GM12878 (cell line): ENCODE measurements around the gene CCDC186.

Experiments
- CEBPB ChIP-seq, 2 experiments: fragments of 150-350 bp in 1 of 2; IDR thresholded peaks; 2 replicates each; pipeline ENCODE4 v1.6.1; 2012 to 2014; ENCODE audit warnings: low read depth in 2 of 2, low read length in 2 of 2, borderline replicate concordance in 1 of 2, inconsistent platforms in 1 of 2
- EP300 ChIP-seq, 2 experiments: fragments of 150-350 bp in 1 of 2; IDR thresholded peaks; 2 replicates each; pipeline ENCODE4 v1.6.1; 2011 to 2012; ENCODE audit warnings: low read depth in 2 of 2, low read length in 2 of 2, borderline replicate concordance in 1 of 2, improper control_type of control experiment in 1 of 2, inconsistent platforms in 1 of 2; ENCODE audit not compliant: control insufficient read depth in 1 of 2
- SMAD5 ChIP-seq: IDR thresholded peaks from 2 replicates; pipeline ENCODE4 v1.6.1; 2016; ENCODE audit warnings: antibody characterized with exemption, low read depth
- SUZ12 ChIP-seq: fragments of 200-600 bp; sonication (generic); IDR thresholded peaks from one replicate; pipeline ENCODE4 v1.6.1; 2018; ENCODE audit warnings: antibody characterized with exemption, mild to moderate bottlenecking; ENCODE audit not compliant: unreplicated experiment
- TAF1 ChIP-seq: IDR thresholded peaks from 2 replicates; pipeline ENCODE4 v1.6.1; 2011; ENCODE audit warnings: mild to moderate bottlenecking, low read depth, low read length, borderline replicate concordance
- TF ChIP-seq, protein P1 (sequence below), 3 experiments: IDR thresholded peaks in 2 of 3; conservative IDR thresholded peaks in 1 of 3; 2 replicates each; pipeline ENCODE4 v1.5.1; 2011; ENCODE audit warnings: low read depth in 3 of 3, low read length in 3 of 3, mild to moderate bottlenecking in 3 of 3, control low read depth in 2 of 3, moderate library complexity in 2 of 3, inconsistent platforms in 1 of 3, mixed read lengths in 1 of 3; ENCODE audit not compliant: control insufficient read depth in 2 of 3, insufficient read depth in 1 of 3; ENCODE audit errors: extremely low read depth in 1 of 3
- TF ChIP-seq, protein P2 (sequence below): IDR thresholded peaks from 2 replicates; pipeline ENCODE4 v1.6.1; 2011; ENCODE audit warnings: borderline replicate concordance, low read depth, mild to moderate bottlenecking, moderate library complexity, low read length; ENCODE audit not compliant: insufficient read depth, poor library complexity, severe bottlenecking
- TF ChIP-seq, protein P3 (sequence below): IDR thresholded peaks from 2 replicates; pipeline ENCODE4 v1.6.1; 2011; ENCODE audit warnings: mild to moderate bottlenecking, low read depth, low read length, moderate library complexity; ENCODE audit not compliant: insufficient replicate concordance
- TF ChIP-seq, protein P4 (sequence below): IDR thresholded peaks from 2 replicates; pipeline ENCODE4 v1.6.1; 2012; ENCODE audit warnings: low read depth, low read length, improper control_type of control experiment

DNA sequence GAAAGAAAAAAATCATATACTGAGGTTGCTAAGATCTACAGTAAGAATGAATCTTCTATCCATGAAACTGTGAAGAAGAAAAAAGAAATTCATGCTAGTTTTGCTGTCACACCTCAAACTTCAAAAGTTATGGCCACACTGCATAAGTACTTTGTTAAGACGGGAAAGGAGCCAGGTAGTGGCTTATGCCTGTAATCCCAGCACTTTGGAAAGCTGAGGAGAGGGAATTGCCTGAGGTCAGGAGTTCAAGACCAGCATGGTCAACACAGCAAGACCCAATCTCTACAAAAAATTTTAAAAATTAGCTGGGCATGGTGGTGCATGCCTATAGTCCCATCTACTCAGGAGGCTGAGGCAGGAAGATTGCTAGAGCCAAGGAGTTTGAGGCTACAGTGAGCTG lies 22.1 kb downstream of the CCDC186 start:
- TF ChIP-seq EP300 (IDR thresholded peaks at IDR 0.05; ENCODE audit: borderline replicate concordance in 1 of 2, control insufficient read depth in 1 of 2, low read depth in 2 of 2, low read length in 2 of 2) (no peak), SUZ12 (no peak), TAF1 (no peak), CEBPB (IDR thresholded peaks at IDR 0.05; ENCODE audit: borderline replicate concordance in 1 of 2, low read depth in 2 of 2, low read length in 2 of 2) (no peak), SMAD5 (no peak)
- TF ChIP-seq, protein P1, sequence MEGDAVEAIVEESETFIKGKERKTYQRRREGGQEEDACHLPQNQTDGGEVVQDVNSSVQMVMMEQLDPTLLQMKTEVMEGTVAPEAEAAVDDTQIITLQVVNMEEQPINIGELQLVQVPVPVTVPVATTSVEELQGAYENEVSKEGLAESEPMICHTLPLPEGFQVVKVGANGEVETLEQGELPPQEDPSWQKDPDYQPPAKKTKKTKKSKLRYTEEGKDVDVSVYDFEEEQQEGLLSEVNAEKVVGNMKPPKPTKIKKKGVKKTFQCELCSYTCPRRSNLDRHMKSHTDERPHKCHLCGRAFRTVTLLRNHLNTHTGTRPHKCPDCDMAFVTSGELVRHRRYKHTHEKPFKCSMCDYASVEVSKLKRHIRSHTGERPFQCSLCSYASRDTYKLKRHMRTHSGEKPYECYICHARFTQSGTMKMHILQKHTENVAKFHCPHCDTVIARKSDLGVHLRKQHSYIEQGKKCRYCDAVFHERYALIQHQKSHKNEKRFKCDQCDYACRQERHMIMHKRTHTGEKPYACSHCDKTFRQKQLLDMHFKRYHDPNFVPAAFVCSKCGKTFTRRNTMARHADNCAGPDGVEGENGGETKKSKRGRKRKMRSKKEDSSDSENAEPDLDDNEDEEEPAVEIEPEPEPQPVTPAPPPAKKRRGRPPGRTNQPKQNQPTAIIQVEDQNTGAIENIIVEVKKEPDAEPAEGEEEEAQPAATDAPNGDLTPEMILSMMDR (IDR thresholded peaks at IDR 0.05 in 2 of 3, conservative IDR thresholded peaks at IDR 0.05 in 1 of 3; ENCODE audit: control insufficient read depth in 2 of 3, extremely low read depth in 1 of 3, insufficient read depth in 1 of 3, low read depth in 3 of 3, low read length in 3 of 3) = no peak
- TF ChIP-seq, protein P2, sequence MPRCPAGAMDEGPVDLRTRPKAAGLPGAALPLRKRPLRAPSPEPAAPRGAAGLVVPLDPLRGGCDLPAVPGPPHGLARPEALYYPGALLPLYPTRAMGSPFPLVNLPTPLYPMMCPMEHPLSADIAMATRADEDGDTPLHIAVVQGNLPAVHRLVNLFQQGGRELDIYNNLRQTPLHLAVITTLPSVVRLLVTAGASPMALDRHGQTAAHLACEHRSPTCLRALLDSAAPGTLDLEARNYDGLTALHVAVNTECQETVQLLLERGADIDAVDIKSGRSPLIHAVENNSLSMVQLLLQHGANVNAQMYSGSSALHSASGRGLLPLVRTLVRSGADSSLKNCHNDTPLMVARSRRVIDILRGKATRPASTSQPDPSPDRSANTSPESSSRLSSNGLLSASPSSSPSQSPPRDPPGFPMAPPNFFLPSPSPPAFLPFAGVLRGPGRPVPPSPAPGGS = no peak
- TF ChIP-seq, protein P3, sequence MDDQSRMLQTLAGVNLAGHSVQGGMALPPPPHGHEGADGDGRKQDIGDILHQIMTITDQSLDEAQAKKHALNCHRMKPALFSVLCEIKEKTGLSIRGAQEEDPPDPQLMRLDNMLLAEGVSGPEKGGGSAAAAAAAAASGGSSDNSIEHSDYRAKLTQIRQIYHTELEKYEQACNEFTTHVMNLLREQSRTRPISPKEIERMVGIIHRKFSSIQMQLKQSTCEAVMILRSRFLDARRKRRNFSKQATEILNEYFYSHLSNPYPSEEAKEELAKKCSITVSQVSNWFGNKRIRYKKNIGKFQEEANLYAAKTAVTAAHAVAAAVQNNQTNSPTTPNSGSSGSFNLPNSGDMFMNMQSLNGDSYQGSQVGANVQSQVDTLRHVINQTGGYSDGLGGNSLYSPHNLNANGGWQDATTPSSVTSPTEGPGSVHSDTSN = no peak
- TF ChIP-seq, protein P4, sequence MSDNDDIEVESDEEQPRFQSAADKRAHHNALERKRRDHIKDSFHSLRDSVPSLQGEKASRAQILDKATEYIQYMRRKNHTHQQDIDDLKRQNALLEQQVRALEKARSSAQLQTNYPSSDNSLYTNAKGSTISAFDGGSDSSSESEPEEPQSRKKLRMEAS = no peak
